Islet of Langerhans (tissue), 1 donor: ENCODE results near the gene SLC19A3.
"Not testable (repeated sequence)": the region's sequence is repeated elsewhere in the genome, so short reads cannot be mapped to it uniquely, and the experiment has no call there.

Source experiments
- FAIRE-seq: peaks from one replicate; lab custom pipeline; 2011; peaks lifted over from hg19 to GRCh38; lab: Jason Lieb, UNC

SLC19A3 gene

GRCh38 chr2:227717687-227718567 is at the start of gene SLC19A3:
TSS of gene SLC19A3 (minus strand) at chr2:227718028. CDS start at chr2:227702318, 15,710 bp downstream.
- FAIRE-seq: no peak

- FAIRE-seq: no peak
Observed at GRCh38 chr2:227766373-227766883, 48.6 kb upstream of the SLC19A3 start.

- FAIRE-seq: no peak
Observed at GRCh38 chr2:227765788-227766372, 48.1 kb upstream of the SLC19A3 start.

GRCh38 chr2:227761740-227762476 is 44.1 kb upstream of the SLC19A3 start:
- no peak for FAIRE-seq

- FAIRE-seq: no peak
Observed at GRCh38 chr2:227759411-227760118, 41.7 kb upstream of the SLC19A3 start.

- not testable (repeated sequence) for FAIRE-seq
Observed at GRCh38 chr2:227756261-227756660, 38.4 kb upstream of the SLC19A3 start.

GRCh38 chr2:227748079-227748478 is 30.3 kb upstream of the SLC19A3 start:
- no peak for FAIRE-seq

GRCh38 chr2:227745594-227745993 is 27.8 kb upstream of the SLC19A3 start, which contains the start of gene SCYGR8:
TSS of gene SCYGR8 (plus strand) at chr2:227745894. CDS start at chr2:227745894, 0 bp downstream.
- no peak for FAIRE-seq

- not testable (repeated sequence) for FAIRE-seq
Observed at GRCh38 chr2:227740705-227741104, 22.9 kb upstream of the SLC19A3 start.

- FAIRE-seq: no peak
Observed at GRCh38 chr2:227739351-227739750, 21.5 kb upstream of the SLC19A3 start.

GRCh38 chr2:227728035-227728434 is 10.2 kb upstream of the SLC19A3 start, which contains the start of gene SCYGR7:
TSS of gene SCYGR7 (plus strand) at chr2:227728335. CDS start at chr2:227728335, 0 bp downstream.
- no peak for FAIRE-seq

GRCh38 chr2:227724394-227725039 is 6.7 kb upstream of the SLC19A3 start, which contains the start of gene SCYGR6:
TSS of gene SCYGR6 (minus strand) at chr2:227724757. CDS start at chr2:227724757, 0 bp downstream.
- no peak for FAIRE-seq

- FAIRE-seq: not testable (repeated sequence)
Observed at GRCh38 chr2:227722821-227723220, 5.0 kb upstream of the SLC19A3 start.

- FAIRE-seq: no peak
Observed at GRCh38 chr2:227720680-227721079, 2.9 kb upstream of the SLC19A3 start.

GRCh38 chr2:227719641-227720040 is 1.8 kb upstream of the SLC19A3 start:
- no peak for FAIRE-seq

GRCh38 chr2:227716501-227716900 is 1.3 kb downstream of the SLC19A3 start:
- no peak for FAIRE-seq

- FAIRE-seq: no peak
Observed at GRCh38 chr2:227713291-227713690, 4.5 kb downstream of the SLC19A3 start.

GRCh38 chr2:227710986-227711385 is 6.8 kb downstream of the SLC19A3 start:
- no peak for FAIRE-seq

GRCh38 chr2:227707390-227707789 is 10.4 kb downstream of the SLC19A3 start:
- FAIRE-seq: no peak

- no peak for FAIRE-seq
Observed at GRCh38 chr2:227706859-227707258, 11.0 kb downstream of the SLC19A3 start.

GRCh38 chr2:227703961-227704360 is 13.9 kb downstream of the SLC19A3 start:
- FAIRE-seq: no peak
